ENCODE measurements around the gene SETD3.

DNA sequence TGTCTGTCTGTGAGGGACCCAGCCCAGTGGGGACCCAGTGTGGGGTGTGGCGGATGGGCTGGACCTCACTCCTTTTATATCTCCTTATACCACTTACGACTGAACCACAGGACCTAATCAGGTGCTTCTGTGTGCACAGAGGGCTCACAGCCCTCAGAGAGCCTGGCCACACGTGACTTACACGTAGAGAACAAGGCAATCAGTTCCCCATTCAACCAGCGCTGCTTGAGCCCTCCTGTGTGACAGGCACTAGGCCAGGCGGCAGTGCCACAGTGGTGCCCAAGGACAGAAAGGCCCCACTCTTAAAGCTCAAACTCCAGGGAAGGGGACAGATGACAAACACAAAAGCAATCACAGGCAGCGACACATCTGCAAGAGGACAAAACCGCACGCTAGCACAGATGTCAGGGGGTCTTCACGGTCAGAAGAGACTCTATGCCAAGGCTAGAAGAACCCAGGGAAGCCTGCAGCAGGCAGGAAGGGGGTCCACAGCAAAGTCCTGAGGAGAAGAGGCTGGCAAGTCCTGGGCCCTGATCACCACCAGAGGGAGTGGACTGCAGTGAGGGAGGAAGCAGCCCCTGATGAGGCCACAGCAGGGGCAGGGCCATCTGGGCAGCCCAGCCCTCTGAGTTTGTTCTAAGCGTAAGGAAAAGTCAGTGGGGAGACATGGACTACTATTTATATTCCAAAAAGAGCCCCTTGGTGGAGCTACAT lies 39.3 kb downstream of the SETD3 start:
- TF ChIP-seq, protein P1, sequence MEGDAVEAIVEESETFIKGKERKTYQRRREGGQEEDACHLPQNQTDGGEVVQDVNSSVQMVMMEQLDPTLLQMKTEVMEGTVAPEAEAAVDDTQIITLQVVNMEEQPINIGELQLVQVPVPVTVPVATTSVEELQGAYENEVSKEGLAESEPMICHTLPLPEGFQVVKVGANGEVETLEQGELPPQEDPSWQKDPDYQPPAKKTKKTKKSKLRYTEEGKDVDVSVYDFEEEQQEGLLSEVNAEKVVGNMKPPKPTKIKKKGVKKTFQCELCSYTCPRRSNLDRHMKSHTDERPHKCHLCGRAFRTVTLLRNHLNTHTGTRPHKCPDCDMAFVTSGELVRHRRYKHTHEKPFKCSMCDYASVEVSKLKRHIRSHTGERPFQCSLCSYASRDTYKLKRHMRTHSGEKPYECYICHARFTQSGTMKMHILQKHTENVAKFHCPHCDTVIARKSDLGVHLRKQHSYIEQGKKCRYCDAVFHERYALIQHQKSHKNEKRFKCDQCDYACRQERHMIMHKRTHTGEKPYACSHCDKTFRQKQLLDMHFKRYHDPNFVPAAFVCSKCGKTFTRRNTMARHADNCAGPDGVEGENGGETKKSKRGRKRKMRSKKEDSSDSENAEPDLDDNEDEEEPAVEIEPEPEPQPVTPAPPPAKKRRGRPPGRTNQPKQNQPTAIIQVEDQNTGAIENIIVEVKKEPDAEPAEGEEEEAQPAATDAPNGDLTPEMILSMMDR (conservative IDR thresholded peaks at IDR 0.05 in 1 of 2, IDR thresholded peaks at IDR 0.05 in 1 of 2; ENCODE audit: extremely low read depth in 1 of 2, insufficient read depth in 1 of 2, low read depth in 1 of 2, low read length in 2 of 2) = no peak
- TF ChIP-seq EZH2 (IDR thresholded peaks at IDR 0.05; ENCODE audit: borderline replicate concordance, low read length) = no peak
